PFSK-1 (cell line): ENCODE data around the gene NRARP.
A peak's percentile ranks its signal among the peaks of the same experiment; 100 is the strongest.

Source experiments
- FOXP2 ChIP-seq: optimal IDR thresholded peaks from 2 replicates; pipeline ENCODE3; 2011; ENCODE audit warnings: borderline replicate concordance, control low read depth, inconsistent platforms; ENCODE audit not compliant: insufficient read depth; ENCODE audit errors: extremely low read length, extremely low read depth
- POLR2AphosphoS5 ChIP-seq: IDR thresholded peaks from 2 replicates; pipeline ENCODE4 v1.6.1; 2012; ENCODE audit warnings: low read depth, mild to moderate bottlenecking, control low read depth, low read length, moderate library complexity
- SIN3A ChIP-seq: IDR thresholded peaks from 2 replicates; pipeline ENCODE4 v1.6.1; 2012; ENCODE audit warnings: mild to moderate bottlenecking, low read length, moderate library complexity, borderline replicate concordance; ENCODE audit not compliant: insufficient read depth
- TAF1 ChIP-seq: IDR thresholded peaks from 2 replicates; pipeline ENCODE4 v1.6.1; 2012; ENCODE audit warnings: low read length, control low read depth, borderline replicate concordance; ENCODE audit not compliant: insufficient read depth
- TF ChIP-seq, protein P1 (sequence below), 2 experiments: IDR thresholded peaks; 2 replicates each; pipeline versions ENCODE4 v1.6.1 to v1.8.0; 2011 to 2012; ENCODE audit warnings: low read depth in 2 of 2, low read length in 2 of 2, control low read depth in 1 of 2, inconsistent platforms in 1 of 2, mild to moderate bottlenecking in 1 of 2, moderate library complexity in 1 of 2; ENCODE audit not compliant: insufficient read depth in 1 of 2

Gene NRARP

GRCh38 chr9:137256856-137257255, 45.2 kb downstream of the NRARP start:
- no peak for TF ChIP-seq POLR2AphosphoS5
- TF ChIP-seq, protein P1, sequence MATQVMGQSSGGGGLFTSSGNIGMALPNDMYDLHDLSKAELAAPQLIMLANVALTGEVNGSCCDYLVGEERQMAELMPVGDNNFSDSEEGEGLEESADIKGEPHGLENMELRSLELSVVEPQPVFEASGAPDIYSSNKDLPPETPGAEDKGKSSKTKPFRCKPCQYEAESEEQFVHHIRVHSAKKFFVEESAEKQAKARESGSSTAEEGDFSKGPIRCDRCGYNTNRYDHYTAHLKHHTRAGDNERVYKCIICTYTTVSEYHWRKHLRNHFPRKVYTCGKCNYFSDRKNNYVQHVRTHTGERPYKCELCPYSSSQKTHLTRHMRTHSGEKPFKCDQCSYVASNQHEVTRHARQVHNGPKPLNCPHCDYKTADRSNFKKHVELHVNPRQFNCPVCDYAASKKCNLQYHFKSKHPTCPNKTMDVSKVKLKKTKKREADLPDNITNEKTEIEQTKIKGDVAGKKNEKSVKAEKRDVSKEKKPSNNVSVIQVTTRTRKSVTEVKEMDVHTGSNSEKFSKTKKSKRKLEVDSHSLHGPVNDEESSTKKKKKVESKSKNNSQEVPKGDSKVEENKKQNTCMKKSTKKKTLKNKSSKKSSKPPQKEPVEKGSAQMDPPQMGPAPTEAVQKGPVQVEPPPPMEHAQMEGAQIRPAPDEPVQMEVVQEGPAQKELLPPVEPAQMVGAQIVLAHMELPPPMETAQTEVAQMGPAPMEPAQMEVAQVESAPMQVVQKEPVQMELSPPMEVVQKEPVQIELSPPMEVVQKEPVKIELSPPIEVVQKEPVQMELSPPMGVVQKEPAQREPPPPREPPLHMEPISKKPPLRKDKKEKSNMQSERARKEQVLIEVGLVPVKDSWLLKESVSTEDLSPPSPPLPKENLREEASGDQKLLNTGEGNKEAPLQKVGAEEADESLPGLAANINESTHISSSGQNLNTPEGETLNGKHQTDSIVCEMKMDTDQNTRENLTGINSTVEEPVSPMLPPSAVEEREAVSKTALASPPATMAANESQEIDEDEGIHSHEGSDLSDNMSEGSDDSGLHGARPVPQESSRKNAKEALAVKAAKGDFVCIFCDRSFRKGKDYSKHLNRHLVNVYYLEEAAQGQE (IDR thresholded peaks at IDR 0.05; ENCODE audit: insufficient read depth in 1 of 2, low read depth in 2 of 2, low read length in 2 of 2): no peak
- no peak for TF ChIP-seq TAF1
- no peak for TF ChIP-seq SIN3A
- TF ChIP-seq FOXP2: no peak

DNA sequence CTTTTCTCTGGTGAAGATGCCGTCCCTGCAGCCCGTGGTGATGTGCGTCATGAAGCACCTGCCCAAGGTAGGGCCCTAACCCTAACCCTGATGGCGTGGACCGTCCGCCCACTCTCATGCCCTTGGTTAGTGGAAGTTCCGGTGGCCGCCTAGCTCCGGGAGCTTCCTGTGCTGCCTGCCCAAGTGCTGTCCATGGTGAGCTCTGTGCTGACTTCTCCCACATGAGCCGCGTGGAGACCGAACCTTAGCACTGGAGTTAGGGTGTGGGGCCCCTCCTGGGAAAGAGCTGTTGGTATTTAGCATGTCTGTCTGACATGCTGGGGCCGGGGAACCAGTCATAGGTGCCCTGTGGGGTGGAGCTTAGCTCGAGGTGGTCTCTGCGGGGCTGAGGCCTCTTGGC, 45.7 kb downstream of the NRARP start:
- no peak for TF ChIP-seq POLR2AphosphoS5
- TF ChIP-seq, protein P1 (IDR thresholded peaks at IDR 0.05; ENCODE audit: insufficient read depth in 1 of 2, low read depth in 2 of 2, low read length in 2 of 2): peak; percentile 79 to 87

- TF ChIP-seq POLR2AphosphoS5: no peak
- TF ChIP-seq FOXP2: no peak
- TF ChIP-seq, protein P1 (IDR thresholded peaks at IDR 0.05; ENCODE audit: insufficient read depth in 1 of 2, low read depth in 2 of 2, low read length in 2 of 2): no peak
- TF ChIP-seq TAF1: no peak
- TF ChIP-seq SIN3A: no peak
These were observed 46.5 kb downstream of the NRARP start for GRCh38 chr9:137255448-137256114.

- peak; percentile 74 for TF ChIP-seq POLR2AphosphoS5
- TF ChIP-seq SIN3A: no peak
- TF ChIP-seq, protein P1 (IDR thresholded peaks at IDR 0.05; ENCODE audit: insufficient read depth in 1 of 2, low read depth in 2 of 2, low read length in 2 of 2): no peak
- TF ChIP-seq TAF1: 0 out of 2 replicates have a peak, but pooled peaks have one; percentile 40
- no peak for TF ChIP-seq FOXP2
These were observed 47.2 kb downstream of the NRARP start, which contains the start of gene NELFB for GRCh38 chr9:137254624-137255447. Gene NELFB (plus strand): TSS chr9:137255327.
